OCI-LY1 (cell line): ENCODE data around the gene DAPK2.

Source experiments
- H2AFZ ChIP-seq: fragments of 200-600 bp; sonication (generic), shearing (Covaris generic); 2 replicates; pipeline ENCODE4 v1.6.0; 2014; ENCODE audit warnings: antibody characterized with exemption, mild to moderate bottlenecking, low read length
- H3F3A ChIP-seq: fragments of 200-600 bp; sonication (generic), shearing (Covaris generic); 2 replicates; pipeline ENCODE4 v1.6.0; 2014; ENCODE audit warnings: mild to moderate bottlenecking, antibody characterized with exemption, low read length, moderate library complexity; ENCODE audit not compliant: insufficient read depth
- H3K27ac ChIP-seq: fragments of 200-600 bp; sonication (generic); 2 replicates; pipeline ENCODE4 v1.5.1; 2014; ENCODE audit warnings: low read length, mixed run types, mild to moderate bottlenecking, low read depth; ENCODE audit not compliant: poor library complexity, severe bottlenecking
- H3K27me3 ChIP-seq: fragments of 200-600 bp; sonication (generic); 2 replicates; pipeline ENCODE4 v1.6.0; 2014; ENCODE audit warnings: antibody characterized with exemption, mild to moderate bottlenecking, low read length, moderate library complexity; ENCODE audit not compliant: insufficient read depth
- H3K36me3 ChIP-seq: fragments of 200-600 bp; sonication (generic); 2 replicates; pipeline ENCODE4 v1.6.1; 2014; ENCODE audit warnings: mild to moderate bottlenecking, antibody characterized with exemption, low read length, moderate library complexity, mixed read lengths; ENCODE audit not compliant: insufficient read depth
- H3K4me1 ChIP-seq: fragments of 200-600 bp; sonication (generic); 2 replicates; pipeline ENCODE4 v1.5.1; 2014; ENCODE audit warnings: mild to moderate bottlenecking, low read length, moderate library complexity; ENCODE audit not compliant: insufficient read depth, severe bottlenecking
- H3K4me2 ChIP-seq: fragments of 200-600 bp; sonication (generic), shearing (Covaris generic); 2 replicates; pipeline ENCODE4 v1.6.1; 2014; ENCODE audit warnings: low read length
- H3K4me3 ChIP-seq: fragments of 200-600 bp; sonication (generic); 2 replicates; pipeline ENCODE4 v1.5.1; 2014; ENCODE audit warnings: low read length, low read depth, mild to moderate bottlenecking, mixed read lengths; ENCODE audit not compliant: poor library complexity, severe bottlenecking
- H3K79me2 ChIP-seq: fragments of 200-600 bp; shearing (Covaris generic); 2 replicates; pipeline ENCODE4 v1.6.1; 2016; ENCODE audit warnings: mixed run types, low read length, mixed read lengths; ENCODE audit not compliant: insufficient read depth
- H3K9ac ChIP-seq: fragments of 200-600 bp; sonication (generic), shearing (Covaris generic); 2 replicates; pipeline ENCODE4 v1.6.1; 2014; ENCODE audit warnings: mild to moderate bottlenecking, low read length, mixed read lengths
- H3K9me2 ChIP-seq: fragments of 200-600 bp; sonication (generic), shearing (Covaris generic); 2 replicates; pipeline ENCODE4 v1.6.1; 2014; ENCODE audit warnings: low read depth, mild to moderate bottlenecking, low read length, mixed read lengths
- H3K9me3 ChIP-seq: fragments of 200-600 bp; shearing (Covaris generic); 2 replicates; pipeline ENCODE4 v1.6.1; 2014; ENCODE audit warnings: low read length, mixed read lengths
- H4K20me1 ChIP-seq: fragments of 200-600 bp; sonication (generic), shearing (Covaris generic); 2 replicates; pipeline ENCODE4 v1.6.0; 2016; ENCODE audit warnings: mild to moderate bottlenecking, low read length; ENCODE audit not compliant: insufficient read depth
- EZH2 ChIP-seq: fragments of 200-600 bp; sonication (generic), shearing (Covaris generic); IDR thresholded peaks from 2 replicates; pipeline ENCODE4 v1.8.0; 2017; ENCODE audit warnings: borderline replicate concordance, mixed run types, mild to moderate bottlenecking, antibody characterized with exemption, low read length, moderate library complexity, mixed read lengths
- TF ChIP-seq, protein P1 (sequence below): fragments of 200-600 bp; sonication (generic), shearing (Covaris generic); IDR thresholded peaks from 2 replicates; pipeline ENCODE4 v1.5.1; 2017; ENCODE audit warnings: mild to moderate bottlenecking, antibody characterized with exemption, low read length, moderate library complexity, mixed read lengths

The DAPK2 gene

DNA sequence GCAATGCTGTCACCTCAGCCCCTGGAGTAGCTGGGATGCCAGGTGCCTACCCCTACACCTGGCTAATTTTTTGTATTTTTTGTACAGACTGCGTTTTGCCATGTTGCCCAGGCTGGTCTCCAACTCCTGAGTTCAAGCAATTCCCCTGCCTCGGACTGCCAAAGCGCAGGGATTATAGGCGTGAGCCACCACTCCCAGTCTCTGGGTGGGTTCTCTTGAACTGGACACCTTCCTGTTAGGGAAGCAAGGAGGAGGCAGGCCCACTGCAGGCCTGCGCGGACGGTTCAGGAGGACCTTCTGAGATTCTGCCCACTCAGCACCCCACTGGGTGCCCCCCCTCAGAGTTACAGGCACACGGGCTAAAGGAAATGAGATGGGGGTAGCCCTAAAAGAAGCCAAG lies 138.8 kb downstream of the DAPK2 start:
- H3K4me3 ChIP-seq, result no peak overlapping the region
- H3K27me3 ChIP-seq, result no peaks in the 10 kb centered on the region
- H2AFZ ChIP-seq, result no peak overlapping the region
- H3K9ac ChIP-seq, result no peak overlapping the region
- no peaks in the 10 kb centered on the region for H3K79me2 ChIP-seq
- H3K36me3 ChIP-seq, result no peaks in the 10 kb centered on the region
- no peak overlapping the region for H3K27ac ChIP-seq
- H4K20me1 ChIP-seq, result no peaks in the 10 kb centered on the region
- TF ChIP-seq, protein P1, sequence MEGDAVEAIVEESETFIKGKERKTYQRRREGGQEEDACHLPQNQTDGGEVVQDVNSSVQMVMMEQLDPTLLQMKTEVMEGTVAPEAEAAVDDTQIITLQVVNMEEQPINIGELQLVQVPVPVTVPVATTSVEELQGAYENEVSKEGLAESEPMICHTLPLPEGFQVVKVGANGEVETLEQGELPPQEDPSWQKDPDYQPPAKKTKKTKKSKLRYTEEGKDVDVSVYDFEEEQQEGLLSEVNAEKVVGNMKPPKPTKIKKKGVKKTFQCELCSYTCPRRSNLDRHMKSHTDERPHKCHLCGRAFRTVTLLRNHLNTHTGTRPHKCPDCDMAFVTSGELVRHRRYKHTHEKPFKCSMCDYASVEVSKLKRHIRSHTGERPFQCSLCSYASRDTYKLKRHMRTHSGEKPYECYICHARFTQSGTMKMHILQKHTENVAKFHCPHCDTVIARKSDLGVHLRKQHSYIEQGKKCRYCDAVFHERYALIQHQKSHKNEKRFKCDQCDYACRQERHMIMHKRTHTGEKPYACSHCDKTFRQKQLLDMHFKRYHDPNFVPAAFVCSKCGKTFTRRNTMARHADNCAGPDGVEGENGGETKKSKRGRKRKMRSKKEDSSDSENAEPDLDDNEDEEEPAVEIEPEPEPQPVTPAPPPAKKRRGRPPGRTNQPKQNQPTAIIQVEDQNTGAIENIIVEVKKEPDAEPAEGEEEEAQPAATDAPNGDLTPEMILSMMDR, result no peak
- TF ChIP-seq EZH2, result no peak
- no peak overlapping the region for H3K4me2 ChIP-seq
- H3F3A ChIP-seq, result no peaks in the 10 kb centered on the region
- H3K4me1 ChIP-seq, result peaks cover under 1% of the 10 kb centered on the region
- H3K9me2 ChIP-seq, result no peaks in the 10 kb centered on the region
- H3K9me3 ChIP-seq, result no peaks in the 10 kb centered on the region

DNA sequence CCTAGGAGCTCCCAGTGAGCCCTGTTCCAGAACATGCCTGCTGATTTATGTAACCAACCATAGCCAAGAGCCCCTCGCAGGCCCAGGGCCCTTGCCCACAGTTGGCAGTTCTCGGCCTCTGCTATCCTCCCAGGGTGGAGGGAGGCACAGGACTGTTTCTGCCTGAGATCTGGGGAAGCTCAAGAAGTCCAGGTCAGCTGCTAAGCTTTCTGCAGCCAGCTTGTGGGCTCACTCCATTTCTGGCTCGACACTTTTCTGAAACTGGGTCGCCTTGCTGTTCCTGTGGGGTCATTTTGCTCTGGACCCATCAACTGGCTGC lies 140.1 kb downstream of the DAPK2 start:
- Histone ChIP-seq H2AFZ (no peak overlapping the region), H3K9ac (no peak overlapping the region), H3K36me3 (no peaks in the 10 kb centered on the region), H3K4me3 (no peak overlapping the region), H3K27me3 (no peaks in the 10 kb centered on the region), H3K79me2 (no peaks in the 10 kb centered on the region), H4K20me1 (no peaks in the 10 kb centered on the region), H3K9me2 (no peaks in the 10 kb centered on the region), H3K27ac (no peak overlapping the region), H3K4me2 (no peak overlapping the region), H3F3A (no peaks in the 10 kb centered on the region), H3K9me3 (no peaks in the 10 kb centered on the region), H3K4me1 (peaks cover 11% of the 10 kb centered on the region)
- TF ChIP-seq, protein P1, result no peak
- TF ChIP-seq EZH2, result no peak

DNA sequence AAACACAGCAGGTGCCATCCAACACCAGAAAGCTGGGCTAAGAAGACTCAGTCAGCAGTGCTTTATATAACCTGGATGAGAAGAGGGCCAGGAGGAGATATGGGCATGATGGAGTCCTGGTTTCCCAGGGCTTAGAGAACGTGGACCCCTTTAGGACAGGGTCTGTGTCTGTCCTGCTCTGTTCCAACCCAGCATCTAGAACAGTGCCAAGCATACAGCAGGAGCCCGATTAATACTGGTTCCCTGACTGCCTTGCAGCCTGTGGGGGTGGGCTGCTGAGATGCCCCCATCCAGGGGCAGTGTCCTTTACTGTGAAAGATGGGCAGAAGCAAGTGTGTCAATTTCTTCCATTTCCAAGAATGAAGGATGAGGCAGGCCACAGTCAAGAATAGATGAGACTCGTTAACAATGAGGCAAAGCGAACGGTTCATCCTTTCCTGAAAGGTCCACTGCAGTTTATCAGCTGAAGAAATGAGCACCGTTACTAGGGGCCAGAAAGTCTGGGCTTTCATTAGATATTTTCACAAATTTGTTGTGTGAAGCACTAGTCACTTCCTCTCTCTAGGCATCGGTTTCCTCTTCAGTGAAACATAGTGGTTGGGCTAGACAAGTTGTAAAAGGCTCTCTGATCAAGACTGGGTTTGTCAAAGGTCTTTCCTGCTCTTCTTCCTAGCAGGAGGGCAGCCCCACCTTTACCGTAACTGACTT lies 140.6 kb downstream of the DAPK2 start:
- Histone ChIP-seq H3K9me3 (no peaks in the 10 kb centered on the region), H3K9me2 (no peaks in the 10 kb centered on the region), H3K36me3 (no peaks in the 10 kb centered on the region), H3F3A (no peaks in the 10 kb centered on the region), H3K79me2 (no peaks in the 10 kb centered on the region), H3K27me3 (no peaks in the 10 kb centered on the region), H4K20me1 (no peaks in the 10 kb centered on the region), H3K9ac (no peak overlapping the region), H3K4me3 (no peak overlapping the region), H2AFZ (no peak overlapping the region), H3K27ac (no peak overlapping the region), H3K4me1 (peaks cover 11% of the 10 kb centered on the region), H3K4me2 (no peak overlapping the region)
- TF ChIP-seq, protein P1, result no peak
- TF ChIP-seq EZH2, result no peak
